Lower leg skin (tissue), 4 donors: ENCODE results near the gene CTXN1. TPM values are rescaled to one million over a fixed set of nuclear protein-coding genes. Genes with fewer than 3 reads are reported as not detected.

Source experiments
- DNase-seq, 2 donors: peaks; one replicate each; pipeline ENCODE4 v3.0.0-alpha.2; 2019; ENCODE audit warnings: low spot score in 2 of 2
- H3K4me3 ChIP-seq: fragments of 200-600 bp; sonication (generic); 2 replicates; pipeline ENCODE4 v1.5.1; 2017; ENCODE audit warnings: mild to moderate bottlenecking, low read depth; ENCODE audit not compliant: poor library complexity, severe bottlenecking
- POLR2A ChIP-seq, 2 donors: fragments of 450-650 bp; IDR thresholded peaks; one replicate each; pipeline ENCODE4 v1.6.1; 2016 to 2017; ENCODE audit warnings: antibody characterized with exemption in 2 of 2, mild to moderate bottlenecking in 1 of 2, moderate library complexity in 1 of 2
- WGBS, 2 donors: methylation state at CpG; one replicate each; pipeline ENCODE4 v1.1.5; 2018; 5-methylcytosine and 5-hydroxymethylcytosine counted together
- intact Hi-C: fragments of 100-400 bp; cut with DNase I; formaldehyde crosslinking; loops from one replicate; pipeline ENCODE4 v1.15.0; 2023; ENCODE audit warnings: low total_unique reads
- total RNA-seq, 4 donors: library from RNA; depleted of rRNA; stranded (reverse); fragments of >200 nt; gene quantifications; one replicate each; pipeline ENCODE4 v1.1.0, GENCODE V29; 2016
- TF ChIP-seq, protein P1 (sequence below), 3 donors: fragments of 450-650 bp; IDR thresholded peaks; one replicate each; pipeline ENCODE4 v1.5.1; 2016; ENCODE audit warnings: antibody characterized with exemption in 3 of 3, mild to moderate bottlenecking in 3 of 3, moderate library complexity in 2 of 3

CTXN1 gene
- total RNA-seq, 4 donors from 2014 or later, result 4.0 to 4.8 (median 4.0) TPM

DNA sequence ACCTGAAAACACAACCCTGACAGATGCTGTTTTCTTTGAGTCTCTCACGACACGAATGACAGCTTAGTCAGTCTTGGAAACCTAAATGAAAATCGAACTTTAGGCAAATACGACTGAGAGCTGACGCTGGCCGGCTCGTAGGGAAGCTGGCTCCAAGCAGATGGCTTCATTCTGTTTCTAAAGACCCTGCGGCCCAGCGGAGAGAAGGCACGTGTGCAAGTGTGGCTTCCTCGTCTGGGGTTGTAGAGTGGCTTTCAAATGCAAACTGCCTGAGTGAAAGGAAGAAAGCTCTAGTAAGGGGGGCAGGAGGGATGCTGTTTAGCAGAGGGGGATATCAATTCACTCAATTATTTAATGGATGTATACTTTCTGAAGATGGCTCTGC, 43.6 kb upstream of the CTXN1 start:
- TF ChIP-seq POLR2A (IDR thresholded peaks at IDR 0.05), result no peak
- TF ChIP-seq, protein P1, sequence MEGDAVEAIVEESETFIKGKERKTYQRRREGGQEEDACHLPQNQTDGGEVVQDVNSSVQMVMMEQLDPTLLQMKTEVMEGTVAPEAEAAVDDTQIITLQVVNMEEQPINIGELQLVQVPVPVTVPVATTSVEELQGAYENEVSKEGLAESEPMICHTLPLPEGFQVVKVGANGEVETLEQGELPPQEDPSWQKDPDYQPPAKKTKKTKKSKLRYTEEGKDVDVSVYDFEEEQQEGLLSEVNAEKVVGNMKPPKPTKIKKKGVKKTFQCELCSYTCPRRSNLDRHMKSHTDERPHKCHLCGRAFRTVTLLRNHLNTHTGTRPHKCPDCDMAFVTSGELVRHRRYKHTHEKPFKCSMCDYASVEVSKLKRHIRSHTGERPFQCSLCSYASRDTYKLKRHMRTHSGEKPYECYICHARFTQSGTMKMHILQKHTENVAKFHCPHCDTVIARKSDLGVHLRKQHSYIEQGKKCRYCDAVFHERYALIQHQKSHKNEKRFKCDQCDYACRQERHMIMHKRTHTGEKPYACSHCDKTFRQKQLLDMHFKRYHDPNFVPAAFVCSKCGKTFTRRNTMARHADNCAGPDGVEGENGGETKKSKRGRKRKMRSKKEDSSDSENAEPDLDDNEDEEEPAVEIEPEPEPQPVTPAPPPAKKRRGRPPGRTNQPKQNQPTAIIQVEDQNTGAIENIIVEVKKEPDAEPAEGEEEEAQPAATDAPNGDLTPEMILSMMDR (IDR thresholded peaks at IDR 0.05), result no peak
- WGBS, 2 donors, result 89 to 94% methylated on average over 11 of the region's 11 CpGs
- no peak for DNase-seq
- H3K4me3 ChIP-seq, result no peak overlapping the region
- intact Hi-C loops, result no loop called here

DNA sequence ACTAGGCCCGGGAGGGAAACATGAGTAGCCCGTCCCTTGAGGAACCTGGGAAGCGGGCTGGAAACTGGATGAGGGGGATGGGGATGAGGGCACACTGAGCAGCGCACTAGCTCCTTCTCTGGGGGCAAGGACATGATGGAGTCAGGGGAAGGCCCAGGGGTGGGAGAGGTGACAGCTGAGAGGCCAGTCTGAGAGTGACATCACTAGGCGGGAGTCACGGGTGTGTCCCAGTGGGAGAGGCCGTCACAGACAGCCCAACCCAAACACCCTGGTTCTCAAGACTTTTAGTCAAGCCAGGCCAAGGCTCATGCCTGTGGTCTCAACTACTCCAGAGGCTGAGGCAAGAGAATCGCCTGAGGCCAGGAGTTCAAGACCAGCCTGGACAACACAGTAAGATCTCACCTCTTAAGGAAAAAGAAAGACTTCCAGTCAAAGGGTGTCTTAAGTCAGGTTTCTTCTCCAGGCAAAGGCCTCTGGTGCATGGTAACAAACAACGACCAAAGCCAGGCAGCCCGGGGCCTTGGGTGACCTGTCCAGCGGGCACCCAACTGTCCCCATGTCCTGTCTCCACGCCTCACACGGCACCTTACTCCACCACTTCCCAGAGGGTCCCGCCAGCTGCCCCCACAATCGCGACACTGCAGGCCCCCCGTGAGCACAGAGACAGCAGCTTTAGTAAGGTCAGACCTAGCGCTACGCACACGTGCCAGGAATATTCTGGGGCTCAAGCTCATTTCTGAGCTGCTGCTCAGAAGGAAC, 43.0 kb upstream of the CTXN1 start:
- TF ChIP-seq, protein P1 (IDR thresholded peaks at IDR 0.05), result no peak
- TF ChIP-seq POLR2A (IDR thresholded peaks at IDR 0.05), result no peak
- WGBS, 2 donors, result 86 to 90% methylated on average over 19 to 20 of the region's 20 CpGs
- no peak overlapping the region for H3K4me3 ChIP-seq
- DNase-seq, result no peak
- intact Hi-C loops, result no loop called here

DNA sequence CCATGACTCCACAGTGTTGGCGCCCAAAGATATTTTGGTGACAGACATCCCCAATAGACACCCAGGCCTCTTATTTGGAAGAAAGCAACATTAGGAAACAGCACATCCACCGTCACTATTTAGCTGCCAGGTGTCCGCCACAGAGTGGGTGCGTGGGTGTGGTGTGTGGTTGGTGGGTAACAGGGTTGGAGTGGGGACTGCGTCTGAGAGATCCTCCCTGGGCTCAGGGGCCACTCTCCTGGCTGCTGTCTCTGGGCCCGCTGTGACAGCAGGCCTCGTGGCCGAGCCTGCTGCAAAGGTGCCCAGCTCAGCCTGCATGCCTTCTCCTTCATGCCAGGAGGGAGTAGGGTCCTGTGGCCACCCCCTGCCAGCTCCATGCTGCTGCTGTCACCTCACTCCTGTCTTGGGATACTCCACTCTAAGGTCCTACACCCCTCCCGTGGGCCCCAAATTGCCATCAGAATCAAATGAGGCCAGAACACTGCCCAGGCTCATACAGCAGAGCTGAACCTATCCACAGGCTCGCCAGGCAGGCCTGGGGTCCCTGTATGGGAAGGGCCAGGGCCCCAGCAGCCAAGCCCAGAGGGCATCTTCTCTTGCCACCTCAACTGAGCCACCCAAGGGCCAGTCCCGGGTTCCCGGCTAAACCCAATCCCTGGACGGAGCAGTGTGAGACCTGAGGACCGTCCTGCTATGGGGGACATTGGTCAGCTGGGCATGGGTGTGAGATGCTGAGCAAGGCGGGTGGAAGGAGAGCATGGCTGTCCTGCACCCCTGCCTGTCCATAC, 42.3 kb upstream of the CTXN1 start:
- intact Hi-C loops, result no loop called here
- no peak for DNase-seq
- WGBS, 2 donors, result 88 to 94% methylated on average over 13 to 15 of the region's 15 CpGs
- no peak overlapping the region for H3K4me3 ChIP-seq
- no peak for TF ChIP-seq POLR2A (IDR thresholded peaks at IDR 0.05)
- TF ChIP-seq, protein P1 (IDR thresholded peaks at IDR 0.05), result no peak

DNA sequence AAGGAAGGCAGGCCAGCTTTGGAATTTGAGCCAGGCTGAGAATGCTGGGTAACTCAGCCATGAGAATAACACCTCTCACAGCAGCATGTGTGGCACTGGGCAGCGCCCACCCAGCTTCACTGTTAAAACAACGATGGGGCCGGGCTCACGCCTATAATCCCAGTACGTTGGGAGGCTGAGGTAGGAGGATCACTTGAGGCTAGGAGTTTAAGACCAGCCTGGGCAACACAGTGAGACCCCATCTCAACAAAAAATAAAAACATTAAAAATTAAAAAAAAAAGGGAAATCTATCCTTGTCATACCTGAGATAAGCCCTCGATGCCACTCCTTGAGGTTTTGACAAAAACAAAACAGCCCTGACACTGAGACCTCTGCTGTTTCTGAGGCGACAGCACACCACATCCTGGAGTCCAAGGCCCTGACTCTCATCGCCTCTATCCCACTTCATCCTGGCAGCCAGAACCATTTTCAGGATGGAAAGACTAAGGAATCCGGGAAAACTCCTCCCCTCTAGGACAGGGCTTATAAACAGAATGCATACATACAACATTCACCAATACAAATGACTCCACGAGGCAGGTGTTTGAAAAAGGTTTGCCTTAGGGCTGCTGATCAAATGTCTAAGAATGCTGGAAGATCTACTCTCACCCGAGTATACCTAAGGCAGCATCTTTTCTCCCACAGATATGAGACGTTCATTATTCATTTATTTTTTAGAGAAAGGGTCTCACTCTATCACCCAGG, 40.2 kb upstream of the CTXN1 start:
- TF ChIP-seq, protein P1 (IDR thresholded peaks at IDR 0.05), result no peak
- TF ChIP-seq POLR2A (IDR thresholded peaks at IDR 0.05), result no peak
- DNase-seq, result no peak
- H3K4me3 ChIP-seq, result no peak overlapping the region
- 84 to 90% methylated on average over 12 of the region's 12 CpGs for WGBS, 2 donors
- intact Hi-C loops, result no loop called here

DNA sequence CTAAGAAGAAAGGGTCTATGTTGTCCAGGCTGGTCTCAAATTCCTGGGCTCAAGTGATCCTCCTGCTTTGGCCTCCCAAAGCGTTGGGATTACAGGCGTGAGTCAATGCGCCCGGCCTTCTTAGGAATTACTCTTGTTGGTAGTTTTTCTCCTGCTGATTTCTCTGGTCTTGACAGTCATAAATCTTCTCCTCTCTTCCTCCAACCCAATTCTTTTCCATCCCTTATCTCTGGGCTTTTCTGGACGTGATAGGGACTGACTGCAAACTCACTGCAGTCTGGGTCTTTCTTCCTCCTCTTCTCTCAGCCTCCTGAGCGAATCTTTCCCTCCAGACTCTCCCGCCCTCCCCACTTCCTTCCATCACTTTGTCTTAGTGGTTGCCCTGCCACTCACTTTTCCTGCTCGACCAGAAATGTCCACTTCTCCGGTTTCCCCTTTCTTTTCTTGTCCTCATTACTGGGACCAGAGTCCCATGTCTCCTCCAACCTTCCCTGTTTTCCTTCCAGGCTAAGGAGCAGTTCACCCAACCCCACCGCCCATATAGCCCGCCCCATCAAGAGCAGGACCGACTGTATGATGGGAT, 39.4 kb upstream of the CTXN1 start:
- intact Hi-C loops, result no loop called here

More for the DNA sequence above, 39.4 kb upstream of the CTXN1 start:
- TF ChIP-seq, protein P1 (IDR thresholded peaks at IDR 0.05), result no peak
- no peak for TF ChIP-seq POLR2A (IDR thresholded peaks at IDR 0.05)
- DNase-seq, result no peak
- H3K4me3 ChIP-seq, result no peak overlapping the region
- 83 to 87% methylated on average over 12 of the region's 12 CpGs for WGBS, 2 donors
